Smooth muscle cell (in vitro differentiated cells): ENCODE data around the gene CCDC134. TPM values are rescaled to one million over a fixed set of nuclear protein-coding genes. Genes with fewer than 3 reads are reported as not detected.

ENCODE experiments used
- DNase-seq: peaks from one replicate; lab custom pipeline; 2025; ENCODE audit not compliant: unreplicated experiment; lab: John Stamatoyannopoulos, UW
- H2AFZ ChIP-seq: fragments of 200-600 bp; sonication (generic); 2 replicates; pipeline ENCODE4 v1.6.0; 2016; ENCODE audit warnings: antibody characterized with exemption, low read depth, mild to moderate bottlenecking
- H3F3A ChIP-seq: fragments of 200-600 bp; sonication (generic); 2 replicates; pipeline ENCODE4 v1.6.0; 2017; ENCODE audit warnings: antibody characterized with exemption, low read depth
- H3K27ac ChIP-seq: fragments of 200-600 bp; sonication (generic); 2 replicates; pipeline ENCODE4 v1.5.1; 2016; ENCODE audit warnings: low read depth, mild to moderate bottlenecking
- H3K27me3 ChIP-seq: fragments of 200-600 bp; sonication (generic); 2 replicates; pipeline ENCODE4 v1.6.1; 2016; ENCODE audit warnings: low read depth, mild to moderate bottlenecking
- H3K36me3 ChIP-seq: fragments of 200-600 bp; sonication (generic); 2 replicates; pipeline ENCODE4 v1.5.1; 2016; ENCODE audit warnings: low read depth
- H3K4me1 ChIP-seq: fragments of 200-600 bp; sonication (generic); 2 replicates; pipeline ENCODE4 v1.5.1; 2016; ENCODE audit warnings: low read depth
- H3K4me2 ChIP-seq: fragments of 200-600 bp; sonication (generic); 2 replicates; pipeline ENCODE4 v1.6.0; 2016; ENCODE audit warnings: mild to moderate bottlenecking
- H3K4me3 ChIP-seq: fragments of 200-600 bp; sonication (generic); 2 replicates; pipeline ENCODE4 v1.5.1; 2016; ENCODE audit warnings: mild to moderate bottlenecking
- H3K79me2 ChIP-seq: fragments of 200-600 bp; sonication (generic); 2 replicates; pipeline ENCODE4 v1.6.0; 2016; ENCODE audit warnings: low read depth, mild to moderate bottlenecking
- H3K9ac ChIP-seq: fragments of 200-600 bp; sonication (generic); 2 replicates; pipeline ENCODE4 v1.6.0; 2016; ENCODE audit warnings: low read depth
- H3K9me3 ChIP-seq: fragments of 200-600 bp; sonication (generic); replicated peaks from 2 replicates; pipeline ENCODE4 v1.5.1; 2016; ENCODE audit warnings: low read depth
- H4K20me1 ChIP-seq: fragments of 200-600 bp; sonication (generic); 2 replicates; pipeline ENCODE4 v1.6.0; 2016; ENCODE audit warnings: low read depth
- CTCF ChIP-seq: fragments of 200-600 bp; sonication (generic); IDR thresholded peaks from 2 replicates; pipeline ENCODE4 v1.5.1; 2017; ENCODE audit warnings: borderline replicate concordance, mild to moderate bottlenecking, antibody characterized with exemption; ENCODE audit not compliant: insufficient read depth, poor library complexity, severe bottlenecking
- WGBS: methylation state at CpG from one replicate; pipeline ENCODE4 v1.1.7; 2016; ENCODE audit warnings: low lambda C conversion rate; 5-methylcytosine and 5-hydroxymethylcytosine counted together
- polyA plus RNA-seq: library from polyadenylated mRNA; unstranded; fragments of >200 nt; fragmentation: Nextera tagmentation; extraction: Ambion mirVana; gene quantifications from 2 replicates; pipeline ENCODE4 v1.2.1, GENCODE V29; 2016
- total RNA-seq: library from RNA; depleted of rRNA; stranded (reverse); fragments of >200 nt; gene quantifications from 2 replicates; pipeline ENCODE4 v1.2.3, GENCODE V29; 2014

The CCDC134 gene
- total and polyA plus RNA-seq, 2 experiments from 2014 or later, result 7.4 to 8.8 TPM

GRCh38 chr22:41775338-41775737 lies 25.1 kb upstream of the CCDC134 start:
- Histone ChIP-seq H2AFZ (no peak overlapping the region), H3K36me3 (no peaks in the 10 kb centered on the region), H4K20me1 (no peaks in the 10 kb centered on the region), H3K9me3 (no peaks in the 10 kb centered on the region), H3K4me3 (no peak overlapping the region), H3K27me3 (no peaks in the 10 kb centered on the region), H3K4me2 (no peak overlapping the region), H3F3A (no peaks in the 10 kb centered on the region), H3K79me2 (no peaks in the 10 kb centered on the region), H3K27ac (no peak overlapping the region), H3K9ac (no peak overlapping the region), H3K4me1 (no peaks in the 10 kb centered on the region)
- DNase-seq, result no peak
- no peak for TF ChIP-seq CTCF
- 92% methylated on average over 5 of the region's 5 CpGs for WGBS

GRCh38 chr22:41775976-41776375 lies 24.5 kb upstream of the CCDC134 start:
- H2AFZ ChIP-seq, result no peak overlapping the region
- H3K79me2 ChIP-seq, result no peaks in the 10 kb centered on the region
- H3K27ac ChIP-seq, result no peak overlapping the region
- H3K9me3 ChIP-seq, result no peaks in the 10 kb centered on the region
- H3F3A ChIP-seq, result no peaks in the 10 kb centered on the region
- H3K4me1 ChIP-seq, result no peaks in the 10 kb centered on the region
- TF ChIP-seq CTCF, result no peak
- 70% methylated on average over 4 of the region's 4 CpGs for WGBS
- no peak overlapping the region for H3K4me3 ChIP-seq
- no peak for DNase-seq
- no peaks in the 10 kb centered on the region for H4K20me1 ChIP-seq
- H3K36me3 ChIP-seq, result no peaks in the 10 kb centered on the region
- H3K4me2 ChIP-seq, result no peak overlapping the region
- no peaks in the 10 kb centered on the region for H3K27me3 ChIP-seq
- no peak overlapping the region for H3K9ac ChIP-seq

- Histone ChIP-seq H3K4me1 (no peaks in the 10 kb centered on the region), H3K79me2 (no peaks in the 10 kb centered on the region), H2AFZ (no peak overlapping the region), H3K4me3 (no peak overlapping the region), H3F3A (no peaks in the 10 kb centered on the region), H3K27ac (no peak overlapping the region), H3K9me3 (no peaks in the 10 kb centered on the region), H3K4me2 (no peak overlapping the region), H3K9ac (no peak overlapping the region), H4K20me1 (no peaks in the 10 kb centered on the region), H3K27me3 (no peaks in the 10 kb centered on the region), H3K36me3 (no peaks in the 10 kb centered on the region)
- 84% methylated on average over 3 of the region's 3 CpGs for WGBS
- TF ChIP-seq CTCF, result no peak
- DNase-seq, result no peak
Measured at GRCh38 chr22:41776381-41776780, 24.1 kb upstream of the CCDC134 start.

- 90% methylated on average over 2 of the region's 2 CpGs for WGBS
- Histone ChIP-seq H3K4me1 (no peaks in the 10 kb centered on the region), H4K20me1 (no peaks in the 10 kb centered on the region), H3K36me3 (no peaks in the 10 kb centered on the region), H3F3A (no peaks in the 10 kb centered on the region), H3K27ac (no peak overlapping the region), H2AFZ (no peak overlapping the region), H3K4me3 (no peak overlapping the region), H3K27me3 (no peaks in the 10 kb centered on the region), H3K4me2 (no peak overlapping the region), H3K9ac (no peak overlapping the region), H3K9me3 (no peaks in the 10 kb centered on the region), H3K79me2 (no peaks in the 10 kb centered on the region)
- no peak for DNase-seq
- no peak for TF ChIP-seq CTCF
Measured at GRCh38 chr22:41777749-41778425, 22.6 kb upstream of the CCDC134 start.
